Natural killer cell (primary cell): ENCODE data around the gene CCDC12. TPM values are rescaled to one million over a fixed set of nuclear protein-coding genes. Genes with fewer than 3 reads are reported as not detected.

Experiments
- ATAC-seq, 3 donors: fragments of 150-1000 bp in 2 of 3; fragments of 200-7000 bp in 1 of 3; cut with Tn5 transposase; 1 replicate in 1 of 3; 2 replicates in 2 of 3; pipeline ENCODE4 v1.10.0; 2021; ENCODE audit warnings: mild to moderate bottlenecking in 2 of 3, moderate library complexity in 2 of 3
- DNase-seq, 2 donors: peaks; one replicate each; pipeline versions ENCODE4 v3.0.0 to v3.0.0-alpha.2; 2013 to 2021; ENCODE audit warnings: mixed read lengths in 1 of 2
- H3K27ac ChIP-seq: one replicate; pipeline ENCODE4 v1.5.1; 2013; ENCODE audit warnings: mild to moderate bottlenecking, low read length
- H3K27me3 ChIP-seq: one replicate; pipeline ENCODE4 v1.6.1; 2013; ENCODE audit warnings: low read length; ENCODE audit not compliant: control insufficient read depth, insufficient read depth
- H3K36me3 ChIP-seq: one replicate; pipeline ENCODE4 v1.6.1; 2013; ENCODE audit warnings: low read length; ENCODE audit not compliant: control insufficient read depth, insufficient read depth
- H3K4me1 ChIP-seq: one replicate; pipeline ENCODE4 v1.6.1; 2013; ENCODE audit warnings: low read length; ENCODE audit not compliant: control insufficient read depth, insufficient read depth
- H3K4me3 ChIP-seq: one replicate; pipeline ENCODE4 v1.5.1; 2013; ENCODE audit warnings: low read length
- H3K9me3 ChIP-seq: one replicate; pipeline ENCODE4 v1.6.1; 2013; ENCODE audit warnings: low read length; ENCODE audit not compliant: control insufficient read depth, insufficient read depth
- H3K27ac Mint-ChIP-seq, 2 donors: one replicate each; pipeline ENCODE4 v1.8.0; 2022; ENCODE audit warnings: mild to moderate bottlenecking in 2 of 2, mixed read lengths in 2 of 2, moderate library complexity in 1 of 2
- H3K27me3 Mint-ChIP-seq, 2 donors: one replicate each; pipeline ENCODE4 v1.8.0; 2022; ENCODE audit warnings: low read depth in 2 of 2, mixed read lengths in 2 of 2
- H3K36me3 Mint-ChIP-seq: one replicate; pipeline ENCODE4 v1.8.0; 2022; ENCODE audit warnings: mixed read lengths
- H3K4me1 Mint-ChIP-seq, 2 donors: one replicate each; pipeline ENCODE4 v1.8.0; 2022; ENCODE audit warnings: mixed read lengths in 2 of 2
- H3K4me3 Mint-ChIP-seq: one replicate; pipeline ENCODE4 v1.8.0; 2022; ENCODE audit warnings: mild to moderate bottlenecking, moderate library complexity, mixed read lengths
- H3K9me3 Mint-ChIP-seq, 2 donors: one replicate each; pipeline ENCODE4 v1.8.0; 2022; ENCODE audit warnings: mixed read lengths in 2 of 2
- WGBS: methylation state at CpG from one replicate; pipeline ENCODE4 v1.1.7; 2013; ENCODE audit warnings: missing lambda C conversion rate; ENCODE audit not compliant: insufficient coverage; 5-methylcytosine and 5-hydroxymethylcytosine counted together
- intact Hi-C: fragments of 100-400 bp; cut with micrococcal nuclease; formaldehyde crosslinking; loops from one replicate; pipeline ENCODE4 v1.14.2; 2022
- total RNA-seq, 4 donors: library from RNA; stranded (reverse); fragments of 120-200 nt in 1 of 4; gene quantifications; one replicate each; pipeline versions ENCODE4 v1.2.3 to v1.2.4, GENCODE V29; 2013 to 2022
- TF ChIP-seq, protein P1 (sequence below): fragments of 200-600 bp; IDR thresholded peaks from one replicate; pipeline ENCODE4 v1.8.0; 2022; ENCODE audit warnings: antibody characterized with exemption

The CCDC12 gene
- total RNA-seq, 3 donors from 2014 or later (not counting 1 experiment from before 2014, with no cell fraction given) = 104 to 114 (median 111) TPM

DNA sequence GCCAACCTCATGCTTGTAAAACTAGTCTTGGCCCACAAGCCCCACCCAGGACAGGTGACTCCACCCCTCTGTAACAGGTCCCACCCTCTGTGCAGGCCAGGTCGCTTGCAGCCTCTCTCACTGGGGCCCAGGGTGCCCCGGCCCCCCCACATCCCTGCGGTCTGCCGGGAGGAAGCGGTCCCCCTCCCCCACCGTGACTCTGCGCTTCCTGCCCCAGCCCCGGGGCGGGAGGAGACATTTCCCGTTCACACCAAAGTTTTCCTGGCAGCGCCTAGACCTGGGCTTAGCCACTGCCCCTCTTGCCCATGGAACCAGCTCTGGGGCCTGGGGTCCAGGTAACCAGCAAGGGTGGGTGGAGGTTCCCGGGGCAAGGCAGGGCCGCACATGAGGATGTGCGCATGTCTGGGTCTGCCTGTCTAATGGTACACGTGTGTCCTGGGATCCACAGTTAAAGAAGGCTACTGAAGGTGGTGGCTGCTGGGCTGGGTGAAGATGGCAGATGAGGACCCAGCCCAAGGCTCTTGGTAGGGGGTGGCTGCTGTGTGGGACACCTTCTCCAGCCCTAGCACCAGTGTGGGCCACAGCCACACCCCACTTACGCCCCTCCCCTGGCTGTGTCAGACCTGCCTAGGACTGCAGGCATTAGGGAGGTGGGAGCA, 11.3 kb upstream of the CCDC12 start:
- WGBS = under 1% methylated on average over 15 of the region's 16 CpGs
- intact Hi-C loops = loop anchor here (1.0 to 2.0 kb wide), 2 partner anchors 9 to 21 kb away; partner anchors contain the start of gene NBEAL2
- H3K4me3 ChIP-seq = peak overlapping the region; percentile 21

DNA sequence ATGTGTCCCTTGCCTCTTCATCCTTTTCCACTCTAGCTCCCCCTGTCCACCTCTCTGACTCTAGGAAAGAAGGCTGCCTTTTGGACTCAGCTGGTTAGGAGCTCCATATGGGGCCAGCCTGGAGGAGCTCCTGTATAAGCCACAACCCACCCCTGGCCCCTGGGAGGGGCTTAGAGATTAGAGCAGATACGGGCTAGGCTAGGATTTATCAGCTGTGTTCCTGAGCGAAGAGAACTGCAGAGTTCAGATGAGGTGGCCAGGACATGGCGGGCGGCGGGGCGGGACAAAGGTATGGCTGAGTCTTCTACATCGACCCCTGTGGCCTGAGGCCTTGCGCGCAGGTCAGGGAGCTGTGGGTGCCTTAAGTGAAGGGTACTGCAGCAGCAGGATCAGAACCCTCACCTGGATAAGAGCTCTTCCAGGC, 10.8 kb upstream of the CCDC12 start:
- no peak for DNase-seq
- H3K36me3 Mint-ChIP-seq = no peaks in the 10 kb centered on the region
- intact Hi-C loops = loop anchor here (1.0 to 2.0 kb wide), 2 partner anchors 8 to 21 kb away; partner anchors contain the start of gene NBEAL2
- H3K9me3 Mint-ChIP-seq = no peaks in the 10 kb centered on the region
- Histone ChIP-seq H3K27me3 (no peaks in the 10 kb centered on the region), H3K4me1 (peaks cover 90% of the 10 kb centered on the region), H3K36me3 (peaks cover 45% of the 10 kb centered on the region), H3K27ac (peak overlapping the region; percentile 74), H3K4me3 (peak overlapping the region; percentile 7), H3K9me3 (no peaks in the 10 kb centered on the region)
- TF ChIP-seq, protein P1, sequence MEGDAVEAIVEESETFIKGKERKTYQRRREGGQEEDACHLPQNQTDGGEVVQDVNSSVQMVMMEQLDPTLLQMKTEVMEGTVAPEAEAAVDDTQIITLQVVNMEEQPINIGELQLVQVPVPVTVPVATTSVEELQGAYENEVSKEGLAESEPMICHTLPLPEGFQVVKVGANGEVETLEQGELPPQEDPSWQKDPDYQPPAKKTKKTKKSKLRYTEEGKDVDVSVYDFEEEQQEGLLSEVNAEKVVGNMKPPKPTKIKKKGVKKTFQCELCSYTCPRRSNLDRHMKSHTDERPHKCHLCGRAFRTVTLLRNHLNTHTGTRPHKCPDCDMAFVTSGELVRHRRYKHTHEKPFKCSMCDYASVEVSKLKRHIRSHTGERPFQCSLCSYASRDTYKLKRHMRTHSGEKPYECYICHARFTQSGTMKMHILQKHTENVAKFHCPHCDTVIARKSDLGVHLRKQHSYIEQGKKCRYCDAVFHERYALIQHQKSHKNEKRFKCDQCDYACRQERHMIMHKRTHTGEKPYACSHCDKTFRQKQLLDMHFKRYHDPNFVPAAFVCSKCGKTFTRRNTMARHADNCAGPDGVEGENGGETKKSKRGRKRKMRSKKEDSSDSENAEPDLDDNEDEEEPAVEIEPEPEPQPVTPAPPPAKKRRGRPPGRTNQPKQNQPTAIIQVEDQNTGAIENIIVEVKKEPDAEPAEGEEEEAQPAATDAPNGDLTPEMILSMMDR = no peak
- 22% methylated on average over 9 of the region's 9 CpGs for WGBS
- peak overlapping the region; percentile 81 for H3K4me3 Mint-ChIP-seq
- H3K4me1 Mint-ChIP-seq = peaks cover 48 to 89% of the 10 kb centered on the region in 2 donors
- ATAC-seq = peak in 2 of 3 donors; percentile 1 to 3
- H3K27me3 Mint-ChIP-seq = no peaks in the 10 kb centered on the region
- peak overlapping the region; percentile 84 to 88 for H3K27ac Mint-ChIP-seq

More for the DNA sequence above, 11.3 kb upstream of the CCDC12 start:
- Histone ChIP-seq H3K4me1 (peaks cover 85% of the 10 kb centered on the region), H3K9me3 (no peaks in the 10 kb centered on the region), H3K36me3 (peaks cover 50% of the 10 kb centered on the region), H3K27me3 (no peaks in the 10 kb centered on the region), H3K27ac (peak overlapping the region; percentile 74)
- Mint-ChIP-seq H3K4me3 (peak overlapping the region; percentile 81), H3K9me3 (no peaks in the 10 kb centered on the region), H3K27me3 (no peaks in the 10 kb centered on the region), H3K36me3 (no peaks in the 10 kb centered on the region), H3K27ac (peak overlapping the region; percentile 84 to 88), H3K4me1 (peaks cover 42 to 86% of the 10 kb centered on the region in 2 donors)
- ATAC-seq (peak; percentile 93 to 98 (median 96)), DNase-seq (peak; percentile 78 to 95)
- TF ChIP-seq, protein P1 = no peak

DNA sequence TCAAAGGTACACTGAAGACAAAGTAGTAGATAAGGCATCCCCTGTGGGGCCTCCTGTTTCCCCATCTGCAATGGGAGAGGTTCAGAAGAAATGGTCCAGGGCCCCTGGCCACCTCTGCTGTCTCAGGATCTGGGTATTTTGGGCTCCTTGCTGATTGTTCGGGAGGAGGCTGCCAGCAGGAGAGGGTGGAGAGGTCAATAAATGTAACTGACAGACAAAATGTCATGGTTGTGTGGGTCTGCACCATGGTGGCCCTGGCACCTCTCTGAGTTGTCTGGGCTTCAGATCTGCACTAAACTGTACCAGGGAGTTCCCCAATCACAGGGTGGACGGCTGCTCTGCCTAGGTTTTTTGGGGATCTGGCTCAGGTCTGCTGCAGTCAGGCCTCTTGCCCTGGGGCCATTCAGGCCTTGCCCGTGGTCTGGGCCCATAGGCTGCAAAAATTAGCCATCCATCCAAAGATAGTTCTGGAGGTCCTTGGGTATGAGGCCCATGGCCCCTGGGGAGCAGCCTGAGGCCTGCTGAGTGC, 10.3 kb upstream of the CCDC12 start:
- intact Hi-C loops = loop anchor here (1.0 to 2.0 kb wide), 2 partner anchors 8 to 22 kb away; partner anchors contain the start of gene NBEAL2
- no peaks in the 10 kb centered on the region for H3K9me3 ChIP-seq

More for the DNA sequence above, 10.3 kb upstream of the CCDC12 start:
- no peaks in the 10 kb centered on the region for H3K36me3 Mint-ChIP-seq
- TF ChIP-seq, protein P1 = no peak
- H3K4me3 Mint-ChIP-seq = peak overlapping the region; percentile 81
- peaks cover 50 to 90% of the 10 kb centered on the region in 2 donors for H3K4me1 Mint-ChIP-seq
- peak overlapping the region; percentile 74 for H3K27ac ChIP-seq
- peaks cover 95% of the 10 kb centered on the region for H3K4me1 ChIP-seq
- H3K27me3 ChIP-seq = no peaks in the 10 kb centered on the region
- DNase-seq = no peak
- H3K27me3 Mint-ChIP-seq = no peaks in the 10 kb centered on the region
- no peak for ATAC-seq
- peak overlapping the region; percentile 7 for H3K4me3 ChIP-seq
- H3K27ac Mint-ChIP-seq = peak overlapping the region; percentile 84 to 88
- 67% methylated on average over 3 of the region's 3 CpGs for WGBS
- H3K9me3 Mint-ChIP-seq = no peaks in the 10 kb centered on the region
- peaks cover 41% of the 10 kb centered on the region for H3K36me3 ChIP-seq
